Sigmoid colon (tissue), 7 donors: Measurements from ENCODE around the gene PLEKHN1. TPM values are rescaled to one million over a fixed set of nuclear protein-coding genes. Genes with fewer than 3 reads are reported as not detected.

ENCODE experiments used
- DNase-seq: peaks from one replicate; pipeline ENCODE4 v3.0.0-alpha.2; 2019
- H3K27ac ChIP-seq, 4 donors: fragments of 200-600 bp; sonication (generic); one replicate each; pipeline ENCODE4 v1.5.1; 2016 to 2019; ENCODE audit warnings: mild to moderate bottlenecking in 1 of 4
- H3K27me3 ChIP-seq, 3 donors: fragments of 200-600 bp; sonication (generic); one replicate each; pipeline ENCODE4 v1.5.1; 2019; ENCODE audit warnings: mild to moderate bottlenecking in 1 of 3
- H3K36me3 ChIP-seq, 4 donors: fragments of 200-600 bp; sonication (generic); one replicate each; pipeline ENCODE4 v1.5.1; 2016 to 2019
- H3K4me1 ChIP-seq, 4 donors: fragments of 200-600 bp; sonication (generic); one replicate each; pipeline ENCODE4 v1.5.1; 2017 to 2019
- H3K4me3 ChIP-seq, 4 donors: fragments of 200-600 bp; sonication (generic); one replicate each; pipeline ENCODE4 v1.5.1; 2017 to 2019; ENCODE audit warnings: mild to moderate bottlenecking in 2 of 4, moderate library complexity in 1 of 4
- H3K9me3 ChIP-seq, 4 donors: fragments of 200-600 bp in 3 of 4; sonication (generic) in 3 of 4; one replicate each; pipeline versions ENCODE4 v1.5.1 to v1.6.1; 2013 to 2019
- CTCF ChIP-seq, 4 experiments: fragments of 450-650 bp in 3 of 4; fragments of 200-600 bp in 1 of 4; IDR thresholded peaks; one replicate each; pipeline ENCODE4 v1.5.1; 2016 to 2019; ENCODE audit warnings: antibody characterized with exemption in 4 of 4, mild to moderate bottlenecking in 3 of 4, moderate library complexity in 2 of 4
- EP300 ChIP-seq, 4 donors: sonication (generic); formaldehyde crosslinking; IDR thresholded peaks; one replicate each; pipeline ENCODE4 v1.6.1; 2017; ENCODE audit warnings: antibody characterized with exemption in 4 of 4
- POLR2A ChIP-seq, 2 donors: fragments of 450-650 bp; IDR thresholded peaks; one replicate each; pipeline ENCODE4 v1.6.1; 2016; ENCODE audit warnings: antibody characterized with exemption in 2 of 2, mild to moderate bottlenecking in 2 of 2, moderate library complexity in 2 of 2
- POLR2AphosphoS5 ChIP-seq, 4 donors: sonication (generic); formaldehyde crosslinking; IDR thresholded peaks; one replicate each; pipeline ENCODE4 v1.6.1; 2017; ENCODE audit warnings: antibody characterized with exemption in 4 of 4
- WGBS, 2 donors: extraction: QIAGEN DNeasy Blood & Tissue Kit; methylation state at CpG; one replicate each; pipeline ENCODE4 v1.1.7; 2013; 5-methylcytosine and 5-hydroxymethylcytosine counted together
- intact Hi-C: fragments of 100-400 bp; cut with DNase I; formaldehyde crosslinking; loops from one replicate; pipeline ENCODE4 v1.15.1; 2023
- polyA plus RNA-seq, 3 donors: library from polyadenylated mRNA; stranded (reverse); fragments of 200-250 nt; gene quantifications; one replicate each; pipeline ENCODE4 v1.2.3, GENCODE V29; 2013
- total RNA-seq, 4 donors: library from RNA; depleted of rRNA; stranded (reverse); fragments of >200 nt; gene quantifications; one replicate each; pipeline ENCODE4 v1.1.0, GENCODE V29; 2016
- donor health status: healthy with polysubstance abuse.
- donor health status: Bipolar disorder and iron deficiency.
- donor health status: healthy.

PLEKHN1 gene
- total and polyA plus RNA-seq, 7 donors = 0.46 to 1.5 TPM; not detected in 5

GRCh38 chr1:980602-981395, 14.5 kb downstream of the PLEKHN1 start:
- Histone ChIP-seq H3K4me1 (peaks cover 0 to 12% (median 10%) of the 10 kb centered on the region in 4 donors), H3K27me3 (peaks cover 0 to 38% (median 14%) of the 10 kb centered on the region in 3 donors), H3K36me3 (no peaks in the 10 kb centered on the region), H3K9me3 (no peaks in the 10 kb centered on the region), H3K27ac (no peak overlapping the region), H3K4me3 (no peak overlapping the region)
- 58 to 75% methylated on average over 35 of the region's 35 CpGs for WGBS, 2 donors
- DNase-seq = no peak
- TF ChIP-seq POLR2AphosphoS5 (IDR thresholded peaks at IDR 0.05) = no peak
- TF ChIP-seq CTCF (IDR thresholded peaks at IDR 0.05) = no peak
- TF ChIP-seq POLR2A (IDR thresholded peaks at IDR 0.05) = no peak
- TF ChIP-seq EP300 (IDR thresholded peaks at IDR 0.05) = no peak
- intact Hi-C loops = no loop called here

GRCh38 chr1:981491-981954, 15.2 kb downstream of the PLEKHN1 start:
- TF ChIP-seq CTCF (IDR thresholded peaks at IDR 0.05) = no peak
- TF ChIP-seq POLR2A (IDR thresholded peaks at IDR 0.05) = no peak
- no peak for TF ChIP-seq EP300 (IDR thresholded peaks at IDR 0.05)
- no peak for TF ChIP-seq POLR2AphosphoS5 (IDR thresholded peaks at IDR 0.05)
- H3K4me3 ChIP-seq = no peak overlapping the region
- H3K4me1 ChIP-seq = peaks cover 0 to 6% (median 3%) of the 10 kb centered on the region in 4 donors
- no peaks in the 10 kb centered on the region for H3K9me3 ChIP-seq
- peaks cover 0 to 32% (median 13%) of the 10 kb centered on the region in 3 donors for H3K27me3 ChIP-seq
- intact Hi-C loops = no loop called here
- no peak for DNase-seq
- WGBS, 2 donors = 56 to 73% methylated on average over 21 of the region's 21 CpGs
- no peak overlapping the region for H3K27ac ChIP-seq
- no peaks in the 10 kb centered on the region for H3K36me3 ChIP-seq

GRCh38 chr1:981955-982558, 15.8 kb downstream of the PLEKHN1 start, which contains the start of gene PERM1:
TSS of gene PERM1 (minus strand) at chr1:982093. CDS start at chr1:981029, 1,064 bp downstream.
- Histone ChIP-seq H3K27ac (no peak within 1 kb of the TSS), H3K4me3 (no peak within 1 kb of the TSS), H3K9me3 (no peaks in the 10 kb centered on the region), H3K36me3 (no peaks in the 10 kb centered on the region), H3K27me3 (peaks cover 0 to 32% (median 13%) of the 10 kb centered on the region in 3 donors), H3K4me1 (peaks cover 0 to 6% (median 3%) of the 10 kb centered on the region in 4 donors)
- DNase-seq = no peak
- no peak for TF ChIP-seq EP300 (IDR thresholded peaks at IDR 0.05)
- no peak for TF ChIP-seq POLR2AphosphoS5 (IDR thresholded peaks at IDR 0.05)
- no peak for TF ChIP-seq CTCF (IDR thresholded peaks at IDR 0.05)
- no peak for TF ChIP-seq POLR2A (IDR thresholded peaks at IDR 0.05)
- intact Hi-C loops = no loop called here
- WGBS, 2 donors = 35 to 62% methylated on average over 28 of the region's 28 CpGs

- TF ChIP-seq CTCF (IDR thresholded peaks at IDR 0.05) (no peak), POLR2AphosphoS5 (IDR thresholded peaks at IDR 0.05) (no peak), POLR2A (IDR thresholded peaks at IDR 0.05) (no peak), EP300 (IDR thresholded peaks at IDR 0.05) (no peak)
- no peaks in the 10 kb centered on the region for H3K9me3 ChIP-seq
Observed at GRCh38 chr1:982765-983436, 16.6 kb downstream of the PLEKHN1 start.

More at GRCh38 chr1:982765-983436, 16.6 kb downstream of the PLEKHN1 start:
- H3K4me1 ChIP-seq = peaks cover 0 to 6% (median 3%) of the 10 kb centered on the region in 4 donors
- H3K27me3 ChIP-seq = peaks cover 0 to 32% (median 13%) of the 10 kb centered on the region in 3 donors
- H3K36me3 ChIP-seq = no peaks in the 10 kb centered on the region
- no peak for DNase-seq
- no peak overlapping the region for H3K27ac ChIP-seq
- intact Hi-C loops = no loop called here
- 73 to 82% methylated on average over 43 of the region's 43 CpGs for WGBS, 2 donors
- H3K4me3 ChIP-seq = no peak overlapping the region
